Measurements from ENCODE around the gene MS4A15. TPM values are rescaled to one million over a fixed set of nuclear protein-coding genes. Genes with fewer than 3 reads are reported as not detected.

Gene MS4A15
- total and polyA plus RNA-seq, 2 donors (not counting 1 experiment from before 2014, with no cell fraction given): not detected

- WGBS (ENCODE audit: insufficient coverage): 100% methylated on average over 1 of the region's 3 CpGs
- no peaks in the 10 kb centered on the region for H3K36me3 ChIP-seq (replicated peaks in 1 of 2; ENCODE audit: control extremely low read depth in 1 of 2, control insufficient read depth in 1 of 2, extremely low read depth in 1 of 2, insufficient read depth in 2 of 2, low read length in 1 of 2)
- CTCF ChIA-PET: no interaction called here
Observed at GRCh38 chr11:60724420-60724819, 32.2 kb upstream of the MS4A15 start, which contains the start of gene MS4A18. MS4A18 (plus strand) TSS chr11:60724720.

GRCh38 chr11:60725592-60725991 is 31.1 kb upstream of the MS4A15 start:
- Histone ChIP-seq H3K27me3 (replicated peaks in 1 of 4; ENCODE audit: control extremely low read depth in 1 of 4, control insufficient read depth in 3 of 4, insufficient read depth in 4 of 4, low read length in 3 of 4) (peaks cover 0 to 6% (median 0%) of the 10 kb centered on the region in 4 experiments), H4K20me1 (ENCODE audit: control insufficient read depth, insufficient read depth, low read length, poor library complexity, severe bottlenecking) (no peaks in the 10 kb centered on the region), H3K4me1 (ENCODE audit: control insufficient read depth in 2 of 2, insufficient read depth in 2 of 2, low read length in 2 of 2) (no peaks in the 10 kb centered on the region), H3K9ac (ENCODE audit: low read length) (no peak overlapping the region), H3K79me2 (ENCODE audit: control insufficient read depth, insufficient read depth, low read length) (no peaks in the 10 kb centered on the region), H3K4me3 (ENCODE audit: control extremely low read depth in 1 of 5, extremely low read depth in 1 of 5, insufficient read depth in 1 of 5, low read depth in 2 of 5, low read length in 4 of 5) (no peak overlapping the region), H2AFZ (ENCODE audit: insufficient read depth, low read depth, low read length, poor library complexity, severe bottlenecking) (no peak overlapping the region), H3K27ac (ENCODE audit: low read length in 2 of 2) (no peak overlapping the region), H3K4me2 (replicated peaks; ENCODE audit: low read depth, low read length, poor library complexity, severe bottlenecking) (no peak overlapping the region), H3K36me3 (replicated peaks in 1 of 2; ENCODE audit: control extremely low read depth in 1 of 2, control insufficient read depth in 1 of 2, extremely low read depth in 1 of 2, insufficient read depth in 2 of 2, low read length in 1 of 2) (no peaks in the 10 kb centered on the region), H3K9me3 (ENCODE audit: control extremely low read depth in 1 of 3, control insufficient read depth in 2 of 3, insufficient read depth in 1 of 3, low read length in 2 of 3) (no peaks in the 10 kb centered on the region)
- no peak for ATAC-seq (ENCODE audit: low read depth)
- H3K27ac Mint-ChIP-seq: no peak overlapping the region
- H3K4me1 Mint-ChIP-seq: no peaks in the 10 kb centered on the region
- intact Hi-C loops (cut with micrococcal nuclease): no loop called here
- DNase-seq: no peak
- no peak for TF ChIP-seq CTCF (IDR thresholded peaks at IDR 0.05)
- TF ChIP-seq EZH2 (IDR thresholded peaks at IDR 0.05; ENCODE audit: borderline replicate concordance, insufficient read depth, low read depth, low read length, poor library complexity, severe bottlenecking): no peak
- ChIA-PET POLR2A (no interaction called here), CTCF (interaction anchor here (0.6 kb wide), 1 partner anchor 1767 kb away, joined by 3 read pairs; no protein-coding TSS in a partner anchor)
- WGBS (ENCODE audit: insufficient coverage): no CpG with 5 or more reads among the region's 1 CpG
- H3K4me3 Mint-ChIP-seq: no peak overlapping the region
- peaks cover 35% of the 10 kb centered on the region for H3K27me3 Mint-ChIP-seq
- H3K9me3 Mint-ChIP-seq (ENCODE audit: insufficient read depth): no peaks in the 10 kb centered on the region

More at GRCh38 chr11:60724420-60724819, 32.2 kb upstream of the MS4A15 start, which contains the start of gene MS4A18:
- Histone ChIP-seq H3K27ac (ENCODE audit: low read length in 2 of 2) (no peak within 1 kb of the TSS), H3K9ac (ENCODE audit: low read length) (no peak within 1 kb of the TSS), H4K20me1 (ENCODE audit: control insufficient read depth, insufficient read depth, low read length, poor library complexity, severe bottlenecking) (no peaks in the 10 kb centered on the region), H3K79me2 (ENCODE audit: control insufficient read depth, insufficient read depth, low read length) (no peaks in the 10 kb centered on the region), H3K4me1 (ENCODE audit: control insufficient read depth in 2 of 2, insufficient read depth in 2 of 2, low read length in 2 of 2) (no peaks in the 10 kb centered on the region), H3K4me3 (ENCODE audit: control extremely low read depth in 1 of 5, extremely low read depth in 1 of 5, insufficient read depth in 1 of 5, low read depth in 2 of 5, low read length in 4 of 5) (no peak within 1 kb of the TSS), H3K27me3 (replicated peaks in 1 of 4; ENCODE audit: control extremely low read depth in 1 of 4, control insufficient read depth in 3 of 4, insufficient read depth in 4 of 4, low read length in 3 of 4) (peaks cover 0 to 2% (median 1%) of the 10 kb centered on the region in 4 experiments), H3K4me2 (replicated peaks; ENCODE audit: low read depth, low read length, poor library complexity, severe bottlenecking) (no peak within 1 kb of the TSS), H3K9me3 (ENCODE audit: control extremely low read depth in 1 of 3, control insufficient read depth in 2 of 3, insufficient read depth in 1 of 3, low read length in 2 of 3) (no peaks in the 10 kb centered on the region), H2AFZ (ENCODE audit: insufficient read depth, low read depth, low read length, poor library complexity, severe bottlenecking) (no peak within 1 kb of the TSS)
- Mint-ChIP-seq H3K27ac (no peak within 1 kb of the TSS), H3K9me3 (ENCODE audit: insufficient read depth) (no peaks in the 10 kb centered on the region), H3K27me3 (peaks cover 30% of the 10 kb centered on the region), H3K4me1 (no peaks in the 10 kb centered on the region), H3K4me3 (no peak within 1 kb of the TSS)
- TF ChIP-seq EZH2 (IDR thresholded peaks at IDR 0.05; ENCODE audit: borderline replicate concordance, insufficient read depth, low read depth, low read length, poor library complexity, severe bottlenecking): no peak
- no peak for TF ChIP-seq CTCF (IDR thresholded peaks at IDR 0.05)
- POLR2A ChIA-PET: no interaction called here
- no peak for ATAC-seq (ENCODE audit: low read depth)
- DNase-seq: no peak
- intact Hi-C loops (cut with micrococcal nuclease): no loop called here

All from B cell (primary cell).